ENCODE data around the gene NOTCH1.

NOTCH1 gene

GRCh38 chr9:136465500-136466154 lies 80.2 kb downstream of the NOTCH1 start:
- no peak for DNase-seq (ENCODE audit: low read depth in 2 of 2)

GRCh38 chr9:136464241-136464640 lies 81.6 kb downstream of the NOTCH1 start:
- no peak for DNase-seq (ENCODE audit: low read depth in 2 of 2)

DNA sequence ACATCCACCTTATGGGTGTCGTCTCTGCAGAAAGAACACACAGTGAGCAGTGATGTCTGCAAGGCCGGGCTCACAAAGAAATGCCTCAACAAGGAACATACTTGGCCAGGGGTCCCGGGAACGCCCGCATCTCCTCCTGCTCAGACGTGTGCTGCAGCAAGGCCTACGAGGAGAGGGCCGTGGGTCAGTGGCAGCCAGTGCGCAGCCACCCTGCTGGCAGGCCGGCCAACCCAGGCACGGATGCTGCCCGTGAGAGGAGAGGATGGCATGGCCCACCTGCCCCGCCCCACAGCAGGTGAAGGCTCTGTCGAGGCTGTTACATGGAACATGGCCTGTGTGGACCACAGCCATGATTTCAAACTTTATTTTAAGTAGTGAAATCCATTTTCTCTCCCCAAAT lies 82.3 kb downstream of the NOTCH1 start:
- DNase-seq (ENCODE audit: low read depth in 2 of 2) = no peak

DNA sequence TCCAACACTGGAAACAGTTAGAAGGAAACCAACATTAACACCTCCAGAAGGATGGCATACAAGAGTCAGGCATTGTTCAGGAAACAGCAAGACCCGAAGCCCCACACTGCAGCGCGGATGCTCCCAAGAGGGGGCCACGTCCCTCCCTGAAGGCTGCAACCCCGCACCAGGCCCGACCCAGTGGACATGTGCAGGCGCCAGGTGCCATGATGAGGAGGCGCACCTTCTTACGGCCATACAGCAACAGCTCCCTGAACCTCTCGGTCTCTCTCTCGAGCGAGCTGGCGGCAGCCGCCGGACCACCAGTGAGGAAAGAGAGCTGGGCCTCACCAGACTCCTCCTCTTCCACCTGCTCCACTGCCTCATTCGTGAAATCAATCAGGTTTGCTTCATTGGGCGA lies 83.2 kb downstream of the NOTCH1 start:
- DNase-seq (ENCODE audit: low read depth in 2 of 2) = no peak

GRCh38 chr9:136460772-136461325 lies 85.0 kb downstream of the NOTCH1 start:
- no peak for DNase-seq (ENCODE audit: low read depth in 2 of 2)

- DNase-seq (ENCODE audit: low read depth in 2 of 2) = no peak
These were observed 86.4 kb downstream of the NOTCH1 start for GRCh38 chr9:136459425-136459824.

DNA sequence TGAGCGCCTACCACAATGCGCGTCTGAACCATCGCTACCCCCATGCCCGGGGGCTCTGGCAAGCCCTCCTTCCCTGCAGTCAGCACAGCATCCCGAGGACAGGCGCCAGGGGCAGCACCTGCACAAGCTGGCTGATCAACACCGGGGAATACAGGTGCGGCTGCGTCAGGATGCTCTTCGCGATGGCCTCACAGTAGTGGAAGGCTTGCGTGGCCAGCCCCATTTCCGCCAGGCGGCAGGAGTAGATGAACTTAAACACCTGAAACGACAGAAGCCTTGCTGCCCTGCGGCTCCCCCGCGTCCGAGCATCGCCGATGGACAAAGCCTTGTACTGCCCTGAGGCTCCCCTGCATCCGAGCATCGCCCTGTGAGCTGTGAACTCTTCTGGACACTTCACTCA lies 88.5 kb downstream of the NOTCH1 start:
- no peak for DNase-seq (ENCODE audit: low read depth in 2 of 2)

DNA sequence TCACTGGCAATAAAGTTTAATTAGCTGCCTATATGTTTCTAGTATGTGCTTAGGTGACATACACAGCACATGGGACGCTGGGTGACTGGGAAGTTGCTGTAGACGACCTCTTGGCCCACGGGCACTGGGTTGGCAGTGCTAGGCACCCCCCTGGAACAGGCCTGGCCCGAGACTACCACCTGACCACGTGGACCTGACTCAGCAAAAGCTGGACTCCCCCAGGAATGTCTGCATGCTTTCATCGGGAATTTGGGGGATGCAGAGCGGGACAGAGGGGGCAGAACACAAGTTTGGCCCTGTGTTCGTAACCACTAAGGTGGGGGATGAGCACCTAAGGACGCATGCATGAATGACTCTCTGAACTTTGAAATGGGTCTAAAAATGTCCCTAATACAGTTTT lies 89.6 kb downstream of the NOTCH1 start:
- no peak for DNase-seq (ENCODE audit: low read depth in 2 of 2)

GRCh38 chr9:136455043-136456002 lies 90.5 kb downstream of the NOTCH1 start:
- no peak for DNase-seq (ENCODE audit: low read depth in 2 of 2)

- DNase-seq (ENCODE audit: low read depth in 2 of 2) = no peak
These were observed 91.6 kb downstream of the NOTCH1 start for GRCh38 chr9:136454026-136454796.

DNA sequence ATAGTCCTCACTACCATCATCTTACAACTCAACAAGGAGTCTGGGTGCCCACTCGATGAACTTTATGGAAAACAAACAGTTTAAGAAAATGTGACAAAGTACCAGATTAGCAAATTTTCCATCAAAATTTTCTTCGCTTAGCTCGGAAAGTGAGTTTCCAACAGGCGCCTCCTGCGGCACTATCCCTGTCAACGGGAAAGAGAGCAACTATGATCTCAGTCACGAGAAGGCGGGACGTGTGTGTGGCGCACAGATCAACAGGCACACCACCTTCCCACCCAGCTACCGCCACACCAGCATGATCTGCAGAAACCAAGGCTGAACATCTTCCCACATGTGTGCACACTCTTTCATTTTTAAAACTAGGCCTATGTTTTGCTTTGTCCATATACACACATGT lies 92.5 kb downstream of the NOTCH1 start:
- DNase-seq (ENCODE audit: low read depth in 2 of 2) = no peak

- no peak for DNase-seq (ENCODE audit: low read depth in 2 of 2)
These were observed 94.5 kb downstream of the NOTCH1 start for GRCh38 chr9:136451221-136451877.

DNA sequence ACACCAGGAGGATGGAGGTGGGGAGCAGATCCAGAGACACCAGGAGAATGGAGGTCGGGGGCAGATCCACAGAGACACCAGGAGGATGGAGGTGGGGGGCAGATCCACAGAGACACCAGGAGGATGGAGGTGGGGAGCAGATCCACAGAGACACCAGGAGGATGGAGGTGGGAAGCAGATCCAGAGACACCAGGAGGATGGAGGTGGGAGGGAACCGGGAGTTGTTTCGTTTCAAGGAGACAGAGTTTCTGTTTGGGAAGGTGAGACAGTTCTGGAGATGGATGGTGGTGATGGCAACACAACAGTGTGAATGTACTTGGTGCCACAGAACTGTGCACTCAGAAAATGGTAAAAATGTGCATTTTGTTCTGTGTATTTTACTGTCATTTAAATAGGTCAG lies 97.2 kb downstream of the NOTCH1 start:
- DNase-seq (ENCODE audit: low read depth in 2 of 2) = no peak

DNA sequence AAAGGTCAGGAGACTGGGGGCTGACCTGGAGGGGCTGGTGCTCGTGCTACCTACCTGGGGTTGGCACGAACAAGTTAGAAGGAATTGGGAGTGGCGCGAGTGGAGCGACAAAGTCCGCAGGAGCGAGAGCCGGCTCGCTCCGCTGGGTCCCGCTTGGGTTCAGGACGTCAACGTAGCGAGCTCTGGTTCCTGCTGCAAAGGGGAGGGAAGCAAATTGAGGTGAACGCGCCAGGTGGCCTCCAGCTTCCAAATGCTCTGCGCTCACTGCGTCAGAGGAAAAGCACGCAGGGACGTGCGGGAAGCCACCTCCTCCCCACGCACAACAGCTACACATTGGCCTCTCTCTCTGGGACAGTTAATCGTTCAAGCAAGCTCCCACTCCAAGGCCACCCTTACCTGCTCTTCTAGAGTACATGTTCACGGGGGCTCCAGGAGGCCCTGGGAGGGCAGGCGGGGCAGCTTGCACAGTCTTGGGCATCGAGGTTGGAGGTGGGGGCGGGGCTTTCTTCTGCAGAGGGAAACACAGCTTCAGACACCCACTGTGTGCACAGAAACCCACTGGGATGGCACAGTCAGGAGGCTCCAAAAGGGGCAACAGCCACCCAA lies 98.6 kb downstream of the NOTCH1 start:
- DNase-seq (ENCODE audit: low read depth in 2 of 2) = no peak

GRCh38 chr9:136445799-136446198 lies 100.0 kb downstream of the NOTCH1 start:
- DNase-seq (ENCODE audit: low read depth in 2 of 2) = no peak

All from stimulated activated CD4-positive, alpha-beta T cell treated with anti-CD3 and anti-CD28 coated beads, Interleukin-12 subunit alpha, Interleukin-12 subunit beta, amount 100 ng/mL, for 24 hours (primary cell).